HG03135 (cell line): ENCODE measurements around the gene RAB43.
A peak's percentile ranks its signal among the peaks of the same experiment; 100 is the strongest.
"Not testable (repeated sequence)": the region's sequence is repeated elsewhere in the genome, so short reads cannot be mapped to it uniquely, and the experiment has no call there.

Experiments used
- ATAC-seq: cut with Tn5 transposase; IDR thresholded peaks from one replicate; pipeline ENCODE4 v1.9.1; 2021; ENCODE audit warnings: mild to moderate bottlenecking, moderate library complexity; ENCODE audit not compliant: unreplicated experiment

Gene RAB43

DNA sequence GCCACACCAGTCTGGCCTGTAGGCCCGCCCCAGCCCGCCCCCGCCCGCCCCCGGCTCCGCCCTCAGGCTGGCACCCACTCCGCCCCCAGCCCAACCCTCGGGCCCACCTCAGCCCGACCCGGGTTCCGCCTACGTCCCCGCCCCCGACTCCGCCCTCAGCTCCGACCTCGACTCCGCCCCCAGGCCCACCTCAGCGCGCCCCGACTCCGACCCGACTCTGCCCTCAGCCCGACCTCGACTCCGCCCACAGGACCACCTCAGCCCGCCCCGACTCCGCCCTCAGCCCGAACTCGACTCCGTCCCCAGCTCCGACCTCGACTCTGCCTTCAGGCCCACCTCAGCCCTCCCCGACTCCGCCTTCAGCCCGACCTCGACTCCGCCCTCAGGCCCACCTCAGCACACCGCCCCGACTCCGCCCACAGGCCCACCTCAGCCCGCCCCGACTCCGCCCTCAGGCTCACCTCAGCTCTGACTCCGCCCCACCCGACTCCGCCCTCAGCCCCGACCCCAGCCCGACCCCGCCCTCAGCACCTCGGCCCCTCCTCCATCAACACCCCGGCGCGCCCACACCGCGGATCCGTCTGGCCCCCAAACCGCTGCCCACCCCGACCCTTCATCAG, at the start of gene RAB43:
Gene RAB43, minus strand, starts transcription at position 13 of the 620 bp plus-strand sequence. CDS start 315 bp downstream, outside the sequence.
- ATAC-seq, result peak; percentile 48

DNA sequence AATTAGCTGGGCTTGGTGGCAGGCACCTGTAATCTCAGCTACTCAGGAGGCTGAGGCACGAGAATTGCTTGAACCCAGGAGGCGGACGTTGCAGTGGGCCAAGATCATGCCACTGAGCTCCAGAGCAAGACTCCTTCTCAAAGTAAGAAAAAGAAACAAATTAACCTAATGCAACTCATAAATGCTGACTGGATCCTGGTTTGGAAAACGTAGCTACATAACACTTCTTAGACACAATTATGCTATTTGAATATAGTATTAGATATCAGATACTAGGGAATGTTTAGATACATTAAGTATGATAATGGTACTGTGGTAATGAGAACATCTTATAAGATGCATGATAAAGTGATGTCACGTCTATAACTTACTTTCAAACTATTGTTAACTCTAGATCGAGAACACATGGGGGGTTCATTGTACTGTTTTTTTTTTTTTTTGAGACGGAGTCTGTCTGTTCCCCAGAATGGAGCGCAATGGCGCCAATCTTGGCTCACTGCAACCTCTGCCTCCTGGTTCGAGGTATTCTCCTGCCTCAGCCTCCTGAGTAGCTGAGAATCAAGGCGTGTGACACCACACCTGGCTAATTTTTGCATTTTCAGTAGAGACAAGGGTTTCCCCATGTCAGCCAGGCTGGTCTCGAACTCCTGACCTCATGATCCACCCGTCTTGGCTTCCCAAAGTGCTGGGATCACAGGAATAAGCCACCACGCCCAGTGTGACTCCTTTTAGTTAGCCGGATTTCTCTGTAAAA, 45.2 kb upstream of the RAB43 start:
- ATAC-seq, result no peak

DNA sequence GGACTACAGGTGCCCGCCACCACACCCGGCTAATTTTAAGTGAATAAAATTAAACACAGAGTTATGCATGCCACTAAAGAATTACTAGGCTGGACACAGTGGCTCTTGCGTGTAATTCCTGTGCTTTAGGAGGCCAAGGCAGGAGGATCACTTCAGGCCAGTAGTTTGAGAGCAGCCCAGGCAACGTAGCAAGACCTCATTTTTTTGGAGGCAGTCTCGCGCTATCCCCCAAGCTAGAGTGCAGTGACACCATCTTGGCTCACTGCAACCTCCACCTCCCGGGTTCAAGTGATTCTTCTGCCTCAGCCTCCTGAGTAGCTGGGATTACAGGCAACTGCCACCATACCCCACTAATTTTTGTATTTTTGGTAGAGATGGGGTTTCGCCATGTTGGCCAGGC, 44.0 kb upstream of the RAB43 start:
- ATAC-seq, result not testable (repeated sequence)

DNA sequence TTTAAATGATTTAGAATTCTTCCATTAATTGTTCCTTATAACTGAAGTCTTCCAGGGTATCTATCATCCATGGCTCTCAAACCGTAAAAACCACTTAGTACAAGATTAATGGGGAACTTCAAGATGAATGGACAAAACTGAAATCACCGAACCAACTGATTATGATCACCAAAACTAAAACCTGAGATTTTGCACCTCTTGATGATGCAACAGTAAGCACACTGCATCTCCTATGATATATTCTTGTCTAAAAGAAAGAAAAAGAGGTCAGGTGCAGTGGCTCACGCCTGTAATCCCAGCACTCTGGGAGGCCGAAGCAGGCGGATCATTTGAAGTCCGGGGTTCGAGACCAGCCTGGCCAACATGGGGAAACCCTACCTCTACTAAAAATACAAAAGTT, 42.9 kb upstream of the RAB43 start:
- ATAC-seq, result no peak

DNA sequence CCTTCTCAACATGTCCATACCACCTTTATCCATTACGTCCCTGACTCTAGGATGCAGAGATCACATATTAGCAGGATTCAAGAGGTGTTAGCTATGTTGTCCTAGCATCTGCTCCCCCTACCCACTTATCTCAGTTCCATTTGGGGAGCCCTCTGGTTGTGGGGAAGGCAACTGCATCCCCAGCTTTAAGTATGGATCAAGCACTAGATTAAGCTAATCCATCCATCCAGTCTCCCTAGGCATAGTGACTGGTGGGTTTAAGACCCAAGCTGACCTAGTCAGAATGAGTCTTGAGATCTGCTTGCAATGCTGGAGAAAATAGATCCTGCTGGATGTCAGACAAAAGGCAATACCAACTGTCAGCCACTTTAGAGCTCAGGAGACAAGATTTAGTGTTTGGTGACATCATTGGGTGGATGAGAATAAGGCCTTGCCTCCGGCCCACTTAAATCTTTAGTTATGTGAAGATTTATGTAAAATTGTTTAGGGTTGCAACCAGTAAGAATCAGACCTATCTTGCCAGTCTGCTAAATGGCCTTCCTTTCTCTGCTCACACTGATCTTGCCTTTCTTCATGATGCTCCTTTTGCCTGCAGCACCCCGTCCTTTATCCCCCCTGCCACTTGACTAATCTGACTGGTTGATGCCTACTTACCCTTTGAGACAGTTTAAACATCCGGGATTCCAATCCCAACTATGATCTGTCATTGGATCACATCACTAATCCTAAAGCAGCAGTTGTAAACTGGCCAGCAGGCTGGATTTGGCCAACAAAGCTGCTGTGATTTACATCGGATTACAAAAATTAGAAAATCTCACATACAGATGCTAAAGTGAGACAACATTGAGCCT, 41.4 kb upstream of the RAB43 start:
- no peak for ATAC-seq

DNA sequence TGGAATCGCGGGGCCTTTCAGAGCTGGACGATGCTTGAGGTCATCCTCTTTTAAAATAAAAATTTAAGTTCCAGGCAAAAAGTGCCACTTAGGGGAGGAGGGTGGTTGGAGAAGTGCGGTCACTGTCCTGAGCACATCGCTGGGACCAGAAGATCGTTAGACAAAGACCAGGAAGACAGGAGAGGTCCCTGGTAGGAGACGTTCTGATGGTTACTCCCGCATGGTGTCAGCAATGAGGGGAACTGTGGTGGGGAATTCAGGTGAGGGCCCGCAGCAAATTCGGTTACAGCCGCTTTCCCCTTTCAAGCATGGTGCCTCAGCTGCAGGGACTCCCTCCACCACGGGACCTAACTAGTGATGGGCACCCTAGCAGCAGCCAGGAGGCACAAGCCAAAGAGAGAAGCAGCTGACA, 40.3 kb upstream of the RAB43 start:
- peak; percentile 1 for ATAC-seq

DNA sequence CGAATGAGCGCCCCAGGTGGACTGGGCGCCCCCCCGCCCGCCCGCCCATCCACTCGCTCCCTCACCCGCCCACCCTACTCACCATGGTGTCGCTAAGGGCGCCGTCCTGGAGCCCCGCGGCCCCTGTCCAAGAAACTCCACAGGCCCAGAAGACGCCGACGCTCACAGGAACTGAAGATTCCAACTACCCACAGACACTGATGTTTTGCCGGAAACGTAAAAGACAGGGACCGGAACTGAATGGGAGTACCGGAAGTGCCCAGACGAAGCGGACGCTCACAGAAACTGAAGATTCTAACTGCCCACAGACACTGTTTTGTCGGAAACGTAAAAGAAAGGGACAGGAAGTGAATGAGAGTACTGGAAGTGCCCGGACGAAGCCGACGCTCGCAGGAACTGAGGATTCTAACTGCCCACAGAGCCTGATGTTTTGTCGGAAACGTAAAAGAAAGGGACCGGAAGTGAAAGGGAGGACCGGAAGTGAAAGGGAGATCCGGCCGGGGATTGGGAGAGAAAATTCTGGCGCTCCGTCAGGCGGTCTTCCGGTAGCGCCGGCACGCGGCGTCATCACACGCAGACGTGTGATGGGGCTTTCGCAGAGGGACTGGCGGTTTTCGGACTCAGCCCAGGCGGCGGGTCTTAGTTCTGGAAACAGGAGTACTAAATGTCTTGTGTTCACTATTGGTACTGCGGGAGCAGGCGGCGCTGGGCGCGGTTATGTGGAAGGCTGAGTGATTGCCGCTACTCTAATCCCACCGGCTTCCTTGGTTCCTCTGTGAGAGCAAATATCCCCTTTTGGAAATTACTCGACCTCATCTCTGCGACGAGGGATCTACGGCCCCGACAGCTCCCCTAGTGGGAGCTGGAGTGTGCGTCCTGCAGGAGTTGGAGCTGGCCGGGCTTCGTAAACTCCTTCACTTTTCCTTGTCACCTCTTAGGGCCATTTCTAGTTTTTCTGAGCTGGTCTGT, 39.6 kb upstream of the RAB43 start, which contains the start of gene ISY1:
Gene ISY1, minus strand, starts transcription at position 173 of the 969 bp plus-strand sequence. Its CDS starts 88 bp downstream, at position 85.
- ATAC-seq, result peak; percentile 75

DNA sequence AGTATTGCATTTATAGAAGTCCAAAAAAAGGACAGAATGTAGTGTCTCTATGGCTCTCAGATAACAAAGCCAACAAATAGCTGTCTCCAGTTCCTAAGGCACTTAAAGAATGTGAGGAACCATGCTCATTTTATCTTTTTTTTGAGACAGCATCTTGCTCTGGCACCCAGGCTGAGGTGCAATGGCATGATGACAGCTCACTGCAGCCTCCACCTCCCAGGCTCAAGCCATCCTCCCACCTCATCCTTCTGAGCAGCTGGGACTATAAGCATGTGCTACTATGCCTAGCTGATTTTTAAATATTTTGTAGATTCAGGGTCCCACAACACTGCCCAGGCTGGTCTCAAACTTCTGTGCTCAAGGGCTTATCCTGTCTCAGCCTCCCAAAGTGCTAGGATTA, 23.2 kb upstream of the RAB43 start:
- no peak for ATAC-seq

DNA sequence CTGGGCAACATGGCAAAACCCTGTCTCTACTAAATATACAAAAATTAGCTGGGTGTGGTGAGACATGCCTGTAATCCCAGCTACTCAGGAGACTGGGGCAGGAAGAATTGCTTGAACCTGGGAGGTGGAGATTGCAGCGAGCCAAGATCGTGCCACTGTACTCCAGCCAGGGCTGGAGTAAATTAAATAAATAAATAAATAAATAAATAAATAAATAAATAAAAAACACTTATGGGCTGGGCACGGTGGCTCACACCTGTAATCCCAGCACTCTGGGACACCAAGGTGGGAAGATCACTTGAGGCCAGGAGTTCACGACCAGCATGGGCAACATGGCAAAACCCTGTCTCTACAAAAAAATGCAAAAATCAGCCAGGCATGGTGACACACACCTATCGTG, 19.4 kb upstream of the RAB43 start:
- ATAC-seq, result not testable (repeated sequence)

DNA sequence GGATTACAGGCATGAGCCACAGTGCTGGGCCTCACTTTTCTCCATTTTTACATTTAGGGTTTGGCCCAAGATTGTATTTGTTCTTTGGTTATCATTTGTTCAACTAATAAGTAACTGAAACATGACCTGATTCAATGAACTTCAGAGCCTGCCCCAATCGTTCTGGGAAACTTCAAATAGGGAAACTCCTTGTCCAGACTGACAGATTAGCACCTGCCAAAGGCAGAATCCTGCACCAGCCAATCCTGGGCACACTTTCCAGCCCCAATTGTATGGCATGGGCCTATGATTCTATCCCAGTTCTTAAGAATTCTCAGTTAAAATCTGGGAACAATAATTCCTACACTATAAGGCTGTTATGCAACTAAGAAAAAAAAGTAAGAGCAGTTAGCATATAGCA, 18.3 kb upstream of the RAB43 start:
- ATAC-seq, result no peak

DNA sequence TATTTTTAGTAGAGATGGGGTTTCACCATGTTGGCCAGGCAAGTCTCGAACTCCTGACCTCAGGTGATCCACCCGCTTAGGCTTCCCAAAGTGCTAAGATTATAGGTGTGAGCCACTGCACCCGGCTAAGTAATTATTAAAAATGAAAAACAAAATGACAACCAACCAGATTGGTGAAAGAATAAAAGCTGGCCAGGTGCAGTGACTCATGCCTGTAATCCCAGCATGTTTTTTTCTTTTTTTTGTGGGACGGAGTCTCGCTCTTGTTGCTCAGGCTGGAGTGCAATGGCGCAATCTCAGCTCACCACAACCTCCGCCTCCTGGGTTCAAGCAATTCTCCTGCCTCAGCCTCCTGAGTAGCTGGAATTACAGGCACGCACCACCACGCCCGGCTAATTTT, 14.7 kb upstream of the RAB43 start:
- ATAC-seq, result not testable (repeated sequence)

DNA sequence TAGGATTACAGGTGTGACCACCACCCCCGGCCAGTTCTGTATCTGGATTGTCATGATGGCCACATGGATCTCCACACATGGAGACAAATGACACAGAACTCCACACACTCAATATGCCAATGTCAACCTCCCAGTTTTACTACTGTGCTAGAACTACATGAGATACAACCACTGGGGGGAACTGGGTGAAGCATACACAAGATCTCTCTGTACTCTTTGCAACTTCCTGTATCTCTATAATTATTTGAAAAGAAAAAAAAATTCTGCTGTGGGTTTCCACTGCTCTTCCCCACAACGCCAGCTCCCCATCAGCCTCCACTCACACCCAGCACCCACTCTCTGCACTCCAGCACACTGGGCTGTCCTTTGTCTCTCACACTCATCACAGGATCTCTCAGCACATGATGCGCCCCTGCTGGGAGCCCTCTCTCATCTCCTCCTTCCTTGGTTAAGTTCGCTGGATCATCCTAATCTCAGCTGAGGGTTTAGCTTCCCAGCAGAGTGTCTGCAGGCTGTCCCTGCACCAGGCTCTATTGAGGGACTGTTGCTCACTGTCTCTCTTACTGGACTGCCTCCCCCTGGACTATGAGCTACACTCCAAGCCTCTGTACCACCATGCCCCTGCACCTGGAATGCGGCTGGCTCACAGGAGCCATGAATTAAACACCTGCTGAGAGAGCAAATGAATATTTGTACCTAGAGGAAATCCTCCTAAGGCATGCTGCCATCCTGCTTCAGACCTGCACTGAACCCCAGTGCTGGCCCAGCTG, 10.7 kb upstream of the RAB43 start:
- no peak for ATAC-seq

DNA sequence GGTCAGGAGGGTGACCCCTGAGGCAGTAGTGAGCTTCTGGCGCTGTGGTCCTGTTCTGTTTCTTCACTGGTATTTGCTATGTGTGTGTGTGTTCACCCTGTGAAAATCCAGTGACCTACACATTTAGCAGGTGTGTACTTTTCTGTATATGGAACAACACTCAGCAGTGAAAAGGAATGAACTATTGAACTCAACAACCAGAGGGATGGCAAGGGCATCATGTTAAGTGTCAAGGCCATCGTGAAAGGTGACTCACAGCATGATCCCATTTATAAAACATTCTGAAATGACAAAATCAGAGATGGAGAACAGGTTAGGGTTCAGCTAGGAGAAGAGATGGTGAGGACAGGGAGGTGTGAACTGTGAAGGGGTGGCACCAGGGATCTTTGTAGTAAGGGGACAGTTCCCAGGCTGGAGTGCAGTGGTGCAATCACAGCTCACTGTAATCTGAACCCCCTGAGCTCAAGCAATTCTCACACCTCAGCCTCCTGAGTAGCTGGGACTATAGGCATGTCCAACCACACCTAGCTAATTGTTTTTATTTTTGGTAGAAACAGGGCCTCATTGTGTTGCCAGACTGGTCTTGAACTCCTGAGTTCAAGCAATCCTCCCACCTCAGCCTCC, 10.0 kb upstream of the RAB43 start:
- no peak for ATAC-seq

DNA sequence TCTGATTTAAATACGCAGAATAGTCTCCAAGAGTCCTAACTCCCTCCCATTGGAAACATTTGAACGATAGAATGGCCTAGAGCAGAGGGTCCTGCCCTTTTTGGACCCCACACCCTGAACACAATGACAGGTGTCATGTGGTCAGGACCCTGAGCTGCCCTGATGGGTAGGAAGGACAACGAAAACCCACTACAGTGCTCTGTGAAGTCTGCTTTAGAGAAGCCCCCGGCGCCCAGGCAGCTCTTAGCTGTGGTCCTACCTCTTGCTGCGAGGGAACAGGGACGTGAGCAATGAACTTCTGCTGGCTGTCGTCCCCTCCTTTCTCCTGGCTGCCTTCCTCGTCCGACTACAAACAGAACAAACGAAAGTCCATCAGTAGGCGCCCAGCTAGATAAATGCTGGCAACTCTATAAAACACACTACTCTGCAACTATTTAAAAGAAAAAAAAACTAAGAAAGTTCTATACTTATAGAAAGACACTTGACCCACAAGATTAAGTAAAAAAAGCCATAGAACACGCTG, 8.7 kb upstream of the RAB43 start:
- ATAC-seq, result no peak

DNA sequence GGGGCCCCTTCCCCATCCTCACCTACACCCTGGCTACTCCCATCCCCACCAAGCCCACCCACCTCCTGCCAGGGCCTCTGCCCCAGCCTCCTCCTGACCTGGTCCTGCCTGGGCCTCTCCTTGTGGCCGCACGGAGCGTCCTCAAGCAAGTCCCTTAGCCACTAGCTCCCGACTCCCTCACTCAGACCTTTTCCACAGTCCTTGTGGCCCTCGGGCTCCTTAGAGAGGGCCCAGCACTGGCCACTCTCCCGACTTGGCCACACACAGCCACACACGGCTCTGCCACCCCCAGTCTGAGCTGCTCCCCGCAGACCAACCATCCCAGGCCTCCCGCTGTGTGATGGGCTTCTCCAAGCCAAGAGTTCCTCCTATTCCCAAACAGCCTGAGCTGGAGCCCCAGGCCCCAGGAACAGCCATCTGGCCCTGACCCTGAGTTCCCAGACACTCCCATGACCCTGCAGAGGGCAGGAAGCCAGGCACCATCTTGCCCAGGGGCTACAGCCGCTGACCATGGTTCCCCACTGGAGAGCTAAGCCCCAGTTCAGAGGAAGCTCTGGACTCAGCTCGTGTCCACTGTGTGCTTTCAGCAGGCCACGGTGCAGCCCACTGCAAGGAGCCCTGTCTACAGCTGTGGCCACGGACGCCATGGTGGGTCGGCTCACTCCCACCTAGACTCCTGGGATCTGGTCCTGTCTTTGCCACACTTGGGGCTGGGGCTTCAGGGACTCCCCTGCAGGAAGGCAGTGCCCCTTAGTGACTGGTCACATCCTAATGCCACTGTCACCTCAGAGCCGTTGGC, 7.0 kb upstream of the RAB43 start:
- ATAC-seq, result no peak

DNA sequence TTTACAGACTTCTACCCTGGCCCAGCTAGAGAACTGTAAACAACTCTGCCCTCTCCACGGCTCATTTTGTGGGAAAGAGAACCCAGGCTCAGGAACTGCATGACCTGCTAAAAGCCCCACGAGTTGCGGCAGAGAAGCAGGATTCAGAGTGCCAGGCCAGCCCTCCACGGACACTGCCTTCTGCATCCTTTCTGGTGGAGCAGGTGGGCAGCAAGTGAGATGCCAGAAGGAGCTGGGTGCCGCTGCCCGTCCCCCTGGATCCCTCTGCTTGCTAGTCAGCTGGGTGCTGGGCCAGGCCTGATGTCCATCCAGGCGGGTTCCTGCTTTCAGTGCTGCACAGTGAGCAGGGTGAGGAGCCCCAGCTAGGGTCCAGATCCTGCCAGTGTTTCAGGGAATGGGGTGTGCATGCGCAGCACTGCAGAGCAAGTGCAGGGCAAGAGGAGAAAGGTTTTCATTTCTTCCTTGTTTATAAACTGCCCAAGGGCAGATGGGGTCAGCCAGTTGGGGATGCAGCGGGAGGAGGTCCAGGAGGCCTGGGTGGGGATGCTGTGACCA, 5.2 kb upstream of the RAB43 start:
- no peak for ATAC-seq

DNA sequence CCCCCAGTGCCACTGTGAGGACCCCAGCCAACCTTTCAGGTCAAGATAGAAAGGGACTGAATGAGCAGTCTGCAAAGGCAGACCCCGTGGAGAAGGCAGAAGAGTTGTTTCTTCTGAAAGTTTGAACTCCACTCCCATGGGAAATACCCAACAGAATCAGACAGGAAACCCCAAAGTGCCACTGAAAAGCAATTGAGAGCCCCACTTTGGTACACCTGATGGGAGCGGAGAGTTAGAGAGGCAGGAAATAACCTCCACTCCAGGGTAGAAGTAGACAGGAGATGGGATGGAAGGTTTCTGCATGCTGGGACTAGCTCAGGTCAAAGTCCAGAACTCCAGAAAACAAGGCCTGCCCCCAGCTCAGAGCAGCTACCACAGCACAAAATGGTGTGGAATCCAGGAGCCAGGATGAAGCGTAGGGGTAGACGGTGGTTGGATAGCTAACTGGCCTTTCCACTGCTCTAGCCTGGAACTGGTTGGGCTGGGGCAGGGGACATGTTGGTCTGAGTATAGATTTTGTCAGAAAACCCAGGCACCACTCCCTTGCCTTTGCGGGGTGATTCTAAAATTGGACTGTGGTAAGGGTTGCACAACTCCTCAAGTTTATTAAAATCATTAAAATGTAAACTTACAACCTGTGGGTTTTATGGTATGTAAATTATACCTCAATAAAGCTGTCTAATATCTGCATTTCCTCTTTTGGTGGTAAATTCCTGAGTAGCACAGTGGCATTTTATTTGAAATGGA, 1.9 kb upstream of the RAB43 start:
- no peak for ATAC-seq
